ENCODE results near the gene CFTR.

The CFTR gene

DNA sequence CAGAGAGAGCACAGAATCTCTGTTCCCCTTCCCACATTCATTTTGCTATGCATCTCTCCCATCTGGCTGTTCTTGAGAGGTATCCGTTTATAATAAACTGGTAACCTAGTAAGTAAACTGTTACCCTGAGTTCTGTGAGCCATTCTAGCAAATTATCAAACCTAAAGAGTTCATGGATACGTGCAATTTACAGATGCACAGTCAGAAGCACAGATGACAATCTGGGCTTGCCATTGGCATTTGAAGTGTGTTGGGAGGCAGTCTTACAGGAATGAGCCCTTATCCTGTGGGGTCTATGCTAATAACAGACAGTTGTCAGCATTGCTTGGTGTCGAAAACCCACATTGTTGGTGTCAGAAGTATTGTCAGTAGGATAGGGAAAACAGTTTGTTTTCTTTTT lies 151.8 kb downstream of the CFTR start:
- DNase-seq (ENCODE audit: low read depth), result no peak
- TF ChIP-seq, protein P1, sequence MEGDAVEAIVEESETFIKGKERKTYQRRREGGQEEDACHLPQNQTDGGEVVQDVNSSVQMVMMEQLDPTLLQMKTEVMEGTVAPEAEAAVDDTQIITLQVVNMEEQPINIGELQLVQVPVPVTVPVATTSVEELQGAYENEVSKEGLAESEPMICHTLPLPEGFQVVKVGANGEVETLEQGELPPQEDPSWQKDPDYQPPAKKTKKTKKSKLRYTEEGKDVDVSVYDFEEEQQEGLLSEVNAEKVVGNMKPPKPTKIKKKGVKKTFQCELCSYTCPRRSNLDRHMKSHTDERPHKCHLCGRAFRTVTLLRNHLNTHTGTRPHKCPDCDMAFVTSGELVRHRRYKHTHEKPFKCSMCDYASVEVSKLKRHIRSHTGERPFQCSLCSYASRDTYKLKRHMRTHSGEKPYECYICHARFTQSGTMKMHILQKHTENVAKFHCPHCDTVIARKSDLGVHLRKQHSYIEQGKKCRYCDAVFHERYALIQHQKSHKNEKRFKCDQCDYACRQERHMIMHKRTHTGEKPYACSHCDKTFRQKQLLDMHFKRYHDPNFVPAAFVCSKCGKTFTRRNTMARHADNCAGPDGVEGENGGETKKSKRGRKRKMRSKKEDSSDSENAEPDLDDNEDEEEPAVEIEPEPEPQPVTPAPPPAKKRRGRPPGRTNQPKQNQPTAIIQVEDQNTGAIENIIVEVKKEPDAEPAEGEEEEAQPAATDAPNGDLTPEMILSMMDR (conservative IDR thresholded peaks at IDR 0.05; ENCODE audit: low read length), result no peak
- no peak overlapping the region for H3K4me3 ChIP-seq (ENCODE audit: low read length)

- no peak overlapping the region for H3K4me3 ChIP-seq (ENCODE audit: low read length)
Measured at GRCh38 chr7:117637937-117638336, 158.1 kb downstream of the CFTR start.

GRCh38 chr7:117639966-117640365 lies 160.1 kb downstream of the CFTR start:
- no peak overlapping the region for H3K4me3 ChIP-seq (ENCODE audit: low read length)
- no peak for DNase-seq (ENCODE audit: low read depth)
- TF ChIP-seq, protein P1 (conservative IDR thresholded peaks at IDR 0.05; ENCODE audit: low read length), result no peak

More at GRCh38 chr7:117637937-117638336, 158.1 kb downstream of the CFTR start:
- no peak for DNase-seq (ENCODE audit: low read depth)
- TF ChIP-seq, protein P1 (conservative IDR thresholded peaks at IDR 0.05; ENCODE audit: low read length), result no peak

DNA sequence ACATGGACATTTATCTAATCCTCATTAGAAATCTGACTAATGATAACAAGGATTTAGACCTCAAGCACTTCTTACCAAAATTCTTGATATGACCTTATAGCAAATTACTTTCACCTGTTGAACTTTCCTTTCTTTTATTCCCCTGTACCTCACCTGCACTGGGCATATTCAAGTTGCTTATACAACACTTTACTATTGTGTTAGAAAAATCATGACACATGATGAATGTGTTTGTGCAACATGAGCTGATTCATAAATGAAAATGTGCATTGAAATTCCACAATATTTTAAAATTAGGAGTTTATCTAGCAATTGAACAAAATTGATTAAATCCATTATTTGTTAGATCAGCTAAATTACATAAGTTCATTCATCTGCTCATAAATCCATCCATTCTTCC lies 160.6 kb downstream of the CFTR start:
- no peak overlapping the region for H3K4me3 ChIP-seq (ENCODE audit: low read length)
- TF ChIP-seq, protein P1 (conservative IDR thresholded peaks at IDR 0.05; ENCODE audit: low read length), result no peak
- DNase-seq (ENCODE audit: low read depth), result no peak

DNA sequence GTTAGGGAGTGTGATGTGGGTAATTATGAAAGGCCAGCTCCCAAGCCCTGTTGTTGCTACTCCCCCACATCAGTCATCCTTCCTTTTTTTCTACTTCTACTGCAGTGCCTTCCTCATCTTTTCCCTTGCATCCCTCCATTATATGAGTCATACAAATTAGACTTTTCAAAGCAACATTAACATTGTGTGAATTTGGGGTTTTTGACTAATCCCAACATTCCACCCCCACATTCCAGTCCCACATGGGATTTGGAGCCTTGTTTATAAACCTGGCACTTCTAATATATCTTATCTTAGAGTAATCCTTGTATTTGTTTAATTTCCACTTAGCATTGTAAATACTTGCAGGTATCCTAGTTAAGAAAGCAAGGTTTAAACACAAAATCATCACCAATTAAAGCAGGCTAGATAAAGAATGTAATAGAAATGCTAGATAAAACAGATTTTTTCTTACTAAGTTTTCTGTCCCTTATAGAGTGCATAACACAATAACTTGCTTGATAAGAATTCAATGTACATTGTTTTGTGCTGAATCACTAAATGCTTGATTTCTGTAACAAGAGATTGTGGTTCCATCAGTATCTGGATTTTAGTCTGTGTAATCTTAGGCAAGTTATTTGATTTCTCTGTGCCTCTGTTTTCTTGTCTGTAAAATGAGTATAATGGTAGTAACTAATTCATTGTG lies 165.8 kb downstream of the CFTR start:
- TF ChIP-seq, protein P1 (conservative IDR thresholded peaks at IDR 0.05; ENCODE audit: low read length), result no peak
- peak; percentile 6 for DNase-seq (ENCODE audit: low read depth)

GRCh38 chr7:117648203-117648866 lies 168.5 kb downstream of the CFTR start:
- no peak for DNase-seq (ENCODE audit: low read depth)
- H3K4me3 ChIP-seq (ENCODE audit: low read length), result no peak overlapping the region
- TF ChIP-seq, protein P1 (conservative IDR thresholded peaks at IDR 0.05; ENCODE audit: low read length), result no peak

More for the DNA sequence above, 165.8 kb downstream of the CFTR start:
- H3K4me3 ChIP-seq (ENCODE audit: low read length), result no peak overlapping the region
